K562 (cell line): ENCODE data around the gene RAD51AP1. TPM values are rescaled to one million over a fixed set of nuclear protein-coding genes. Genes with fewer than 3 reads are reported as not detected.

Source experiments
- ATAC-seq: fragments of 200-7000 bp; cut with Tn5 transposase; 3 replicates; pipeline ENCODE4 v1.9.1; 2020; ENCODE audit warnings: moderate library complexity
- BruUV-seq: library from RNA; stranded (reverse); fragments of 400-500 nt; replicated peaks from 2 replicates; lab custom pipeline; 2021; lab: Mats Ljungman, UMichigan
- CTCF ChIA-PET: fragments of 300-600 bp; formaldehyde crosslinking; extraction: SDS; loops from one replicate; lab custom pipeline; 2021; ENCODE audit warnings: low intra/inter-chr PET ratio; lab: Yijun Ruan, JAX
- POLR2A ChIA-PET: fragments of 300-600, 350-650 bp; sonication (Branson Sonifier 250); formaldehyde crosslinking; extraction: SDS; loops from one replicate; lab custom pipeline; 2021; ENCODE audit warnings: antibody characterized with exemption, inconsistent platforms; lab: Yijun Ruan, JAX
- DNase-seq, 4 experiments: peaks; one replicate each; pipeline versions ENCODE4 v3.0.0 to v3.0.0-alpha.2; 2011 to 2018; ENCODE audit warnings: low spot score in 3 of 4, mixed read lengths in 3 of 4; ENCODE audit errors: extremely low read depth in 1 of 4
- FAIRE-seq: peaks from 2 replicates; lab custom pipeline; 2011; peaks lifted over from hg19 to GRCh38; lab: Jason Lieb, UNC
- H2AFZ ChIP-seq: 2 replicates; pipeline ENCODE4 v1.6.0; 2011; ENCODE audit warnings: low read depth, low read length, control low read depth, inconsistent platforms
- H3K27ac ChIP-seq: fragments of 200-600 bp; 3 replicates; pipeline ENCODE4 v1.8.0; 2011; ENCODE audit warnings: low read depth, mild to moderate bottlenecking, control low read depth, inconsistent platforms, low read length, moderate library complexity, mixed read lengths; ENCODE audit errors: extremely low read depth
- H3K27me3 ChIP-seq, 2 experiments: fragments of 300-600 bp in 1 of 2; 2 replicates in 1 of 2; 3 replicates in 1 of 2; pipeline versions ENCODE4 v1.6.0 to v1.8.0; 2011; ENCODE audit warnings: inconsistent platforms in 2 of 2, low read length in 2 of 2, mild to moderate bottlenecking in 1 of 2, mixed read lengths in 1 of 2, moderate library complexity in 1 of 2; ENCODE audit not compliant: control insufficient read depth in 2 of 2, insufficient read depth in 2 of 2
- H3K36me3 ChIP-seq: fragments of 300-600 bp; 3 replicates; pipeline ENCODE4 v1.8.0; 2011; ENCODE audit warnings: mild to moderate bottlenecking, low read length, inconsistent platforms; ENCODE audit not compliant: control insufficient read depth, insufficient read depth
- H3K4me1 ChIP-seq, 2 experiments: fragments of 200-600 bp in 1 of 2; replicated peaks in 1 of 2; 2 replicates in 1 of 2; 3 replicates in 1 of 2; pipeline versions ENCODE4 v1.5.1 to v1.8.0; 2011; ENCODE audit warnings: inconsistent platforms in 2 of 2, low read length in 2 of 2, mild to moderate bottlenecking in 1 of 2, mixed read lengths in 1 of 2, moderate library complexity in 1 of 2; ENCODE audit not compliant: control insufficient read depth in 2 of 2, insufficient read depth in 2 of 2
- H3K4me2 ChIP-seq: 2 replicates; pipeline ENCODE4 v1.6.1; 2011; ENCODE audit warnings: low read length, control low read depth, inconsistent platforms, mixed read lengths; ENCODE audit not compliant: insufficient read depth
- H3K4me3 ChIP-seq: fragments of 200-600 bp; sonication (generic), shearing (Covaris generic); 2 replicates; pipeline ENCODE4 v1.5.1; 2016; ENCODE audit warnings: control low read depth, inconsistent platforms
- H3K79me2 ChIP-seq: fragments of 200-600 bp; 3 replicates; pipeline ENCODE4 v1.8.0; 2011; ENCODE audit warnings: low read length, inconsistent platforms; ENCODE audit not compliant: control insufficient read depth, insufficient read depth
- H3K9ac ChIP-seq, 2 experiments: 2 replicates each; pipeline versions ENCODE4 v1.6.0 to v1.6.1; 2011; ENCODE audit warnings: low read depth in 2 of 2, low read length in 2 of 2, control low read depth in 1 of 2, inconsistent platforms in 1 of 2, mild to moderate bottlenecking in 1 of 2, mixed read lengths in 1 of 2; ENCODE audit not compliant: insufficient read depth in 1 of 2
- H3K9me1 ChIP-seq: one replicate; pipeline ENCODE4 v1.6.0; 2011; ENCODE audit warnings: inconsistent platforms, mild to moderate bottlenecking, low read length, moderate library complexity; ENCODE audit not compliant: control insufficient read depth, insufficient read depth
- H3K9me3 ChIP-seq: replicated peaks from 2 replicates; pipeline ENCODE4 v1.5.1; 2011; ENCODE audit warnings: low read depth, low read length, inconsistent platforms; ENCODE audit not compliant: control insufficient read depth, insufficient read depth
- H4K20me1 ChIP-seq: replicated peaks from 2 replicates; pipeline ENCODE4 v1.6.1; 2011; ENCODE audit warnings: low read length, inconsistent platforms, mixed read lengths; ENCODE audit not compliant: control insufficient read depth, insufficient read depth
- BCOR ChIP-seq: fragments of 450-650 bp; IDR thresholded peaks from 2 replicates; pipeline ENCODE4 v1.6.1; 2016
- FOXA3 ChIP-seq, 2 experiments: fragments of 450-650 bp in 1 of 2; sonication (generic) in 1 of 2; formaldehyde crosslinking; IDR thresholded peaks in 1 of 2; conservative IDR thresholded peaks in 1 of 2; 2 replicates each; pipeline versions ENCODE4 v1.4.0 to v1.8.0; 2020 to 2022; ENCODE audit warnings: mild to moderate bottlenecking in 2 of 2, missing genetic modification reagents in 1 of 2
- ILK ChIP-seq: fragments of 450-650 bp; IDR thresholded peaks from 2 replicates; pipeline ENCODE4 v1.6.1; 2016; ENCODE audit warnings: missing genetic modification characterization, low read depth, mild to moderate bottlenecking, missing compliant biosample characterization, moderate library complexity, borderline replicate concordance
- ZFX ChIP-seq: sonication (generic); formaldehyde crosslinking; IDR thresholded peaks from 2 replicates; pipeline ENCODE4 v1.8.0; 2022; ENCODE audit warnings: mild to moderate bottlenecking, missing genetic modification reagents, moderate library complexity
- ZNF384 ChIP-seq: IDR thresholded peaks from 2 replicates; pipeline ENCODE4 v1.6.1; 2012; ENCODE audit warnings: low read depth, low read length, improper control_type of control experiment
- ZNF766 ChIP-seq: fragments of 200-800 bp; sonication (Bioruptor generic); conservative IDR thresholded peaks from 2 replicates; pipeline ENCODE4 v1.6.1; 2016; ENCODE audit warnings: missing genetic modification characterization, missing compliant biosample characterization
- WGBS: fragments of 100-300 bp; shearing (Covaris generic); methylation state at CpG from one replicate; pipeline ENCODE4 v1.1.6; 2016; ENCODE audit warnings: low coverage, mixed read lengths; ENCODE audit not compliant: insufficient coverage; ENCODE audit errors: missing lambda C conversion rate; 5-methylcytosine and 5-hydroxymethylcytosine counted together
- in situ Hi-C: fragments of 300-500 bp; cut with MboI; formaldehyde crosslinking; loops from 4 replicates; pipeline ENCODE4 v1.15.0; 2018; ENCODE audit warnings: inconsistent platforms, mixed read lengths
- intact Hi-C: fragments of 100-400 bp; cut with micrococcal nuclease; formaldehyde crosslinking; loops from 2 replicates; pipeline ENCODE4 v1.14.2; 2022
- polyA plus RNA-seq, 8 experiments: library from polyadenylated mRNA; depleted of rRNA in 4 of 8; stranded (reverse) in 5 of 8; unstranded in 3 of 8; fragments of >200 nt; fragmentation: Nextera tagmentation in 2 of 8; fragmentation: Illumina TruSeq in 1 of 8; extraction: Ambion mirVana in 2 of 8; extraction: Trizol in 1 of 8; gene quantifications; 2 replicates each; pipeline versions ENCODE4 v1.2.1 to v1.2.3, GENCODE V29; 2011 to 2014; ENCODE audit warnings: inconsistent platforms in 1 of 8, missing spikeins in 1 of 8
- total RNA-seq, 7 experiments: library from RNA; depleted of rRNA in 6 of 7; stranded (reverse); fragments of >200 nt in 6 of 7; fragmentation: Illumina TruSeq in 2 of 7; extraction: Trizol in 2 of 7; gene quantifications; 2 replicates each; pipeline versions ENCODE4 v1.2.1 to v1.2.3, GENCODE V29; 2011 to 2021; ENCODE audit warnings: low replicate concordance in 1 of 7
- TF ChIP-seq, protein P1 (sequence below), 2 experiments: IDR thresholded peaks in 1 of 2; conservative IDR thresholded peaks in 1 of 2; 2 replicates each; pipeline ENCODE4 v1.6.1; 2016; ENCODE audit warnings: low read depth in 2 of 2, mild to moderate bottlenecking in 1 of 2, missing compliant biosample characterization in 1 of 2, missing genetic modification characterization in 1 of 2, moderate library complexity in 1 of 2
- TF ChIP-seq, protein P2 (sequence below): fragments of 450-650 bp; IDR thresholded peaks from 2 replicates; pipeline ENCODE4 v1.6.1; 2017; ENCODE audit warnings: mild to moderate bottlenecking, moderate library complexity
- TF ChIP-seq, protein P3 (sequence below): fragments of 450-650 bp; conservative IDR thresholded peaks from 2 replicates; pipeline ENCODE4 v1.6.1; 2016; ENCODE audit warnings: missing genetic modification characterization, low read depth, mild to moderate bottlenecking, missing compliant biosample characterization, moderate library complexity
- TF ChIP-seq, protein P4 (sequence below): fragments of 250-450 bp; sonication (Bioruptor Pico); IDR thresholded peaks from 2 replicates; pipeline ENCODE4 v1.4.0; 2020

The RAD51AP1 gene
- total and polyA plus RNA-seq, 9 of the 15 experiments (the other 6 are each of a cell fraction or from before 2014, with no cell fraction given): 43.8 to 111 (median 89.1) TPM

DNA sequence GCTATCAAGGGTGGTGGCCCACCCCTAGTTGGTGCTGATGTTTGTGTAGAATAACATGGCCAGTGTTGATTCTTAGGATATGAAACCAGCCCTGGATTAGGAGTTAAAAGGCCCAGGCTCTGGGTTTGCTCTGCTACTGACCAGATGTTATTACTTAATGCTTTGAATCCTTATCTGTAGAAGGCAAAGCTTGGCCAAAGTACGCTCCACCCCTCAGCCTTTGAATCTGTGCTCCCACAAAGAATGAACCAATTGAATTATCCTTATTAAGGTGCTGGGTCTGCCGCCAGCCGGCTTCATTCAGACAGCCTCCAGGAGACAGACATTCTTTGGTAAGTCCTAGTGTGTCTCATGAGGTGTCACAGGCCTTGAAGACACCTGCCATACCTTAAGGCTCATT lies 68.4 kb downstream of the RAD51AP1 start:
- Histone ChIP-seq H3K27me3 (peaks cover 0 to 3% of the 10 kb centered on the region in 2 experiments; a peak in 1 of 5 replicates), H3K9me3 (no peaks in the 10 kb centered on the region), H3K27ac (no peak overlapping the region), H4K20me1 (no peaks in the 10 kb centered on the region), H3K9me1 (no peaks in the 10 kb centered on the region), H3K4me2 (no peak overlapping the region), H3K9ac (no peak overlapping the region), H3K36me3 (no peaks in the 10 kb centered on the region), H3K4me1 (peaks cover 0 to 4% of the 10 kb centered on the region in 2 experiments; a peak in 2 of 5 replicates), H2AFZ (no peak overlapping the region), H3K4me3 (no peak overlapping the region), H3K79me2 (no peaks in the 10 kb centered on the region)
- POLR2A ChIA-PET: interaction anchor here (0.6 kb wide), 1 partner anchor 547 kb away, joined by 3 read pairs; no protein-coding TSS in a partner anchor
- intact Hi-C loops (no loop called here), in situ Hi-C loops (no loop called here)
- no peak for ATAC-seq
- WGBS: 34% methylated on average over 3 of the region's 3 CpGs
- CTCF ChIA-PET: no interaction called here
- FAIRE-seq: no peak
- BruUV-seq: no TSS peak
- peak in 2 of 4 experiments; percentile 5 to 7 for DNase-seq
- TF ChIP-seq FOXA3 (CRISPR knock-in tag; conservative IDR thresholded peaks at IDR 0.05 in 1 of 2, IDR thresholded peaks at IDR 0.05 in 1 of 2) (no peak), ILK (tag) (no peak), ZNF384 (no peak), ZNF766 (CRISPR knock-in tag) (no peak), ZFX (CRISPR knock-in tag) (no peak), BCOR (no peak)
- TF ChIP-seq, protein P1, sequence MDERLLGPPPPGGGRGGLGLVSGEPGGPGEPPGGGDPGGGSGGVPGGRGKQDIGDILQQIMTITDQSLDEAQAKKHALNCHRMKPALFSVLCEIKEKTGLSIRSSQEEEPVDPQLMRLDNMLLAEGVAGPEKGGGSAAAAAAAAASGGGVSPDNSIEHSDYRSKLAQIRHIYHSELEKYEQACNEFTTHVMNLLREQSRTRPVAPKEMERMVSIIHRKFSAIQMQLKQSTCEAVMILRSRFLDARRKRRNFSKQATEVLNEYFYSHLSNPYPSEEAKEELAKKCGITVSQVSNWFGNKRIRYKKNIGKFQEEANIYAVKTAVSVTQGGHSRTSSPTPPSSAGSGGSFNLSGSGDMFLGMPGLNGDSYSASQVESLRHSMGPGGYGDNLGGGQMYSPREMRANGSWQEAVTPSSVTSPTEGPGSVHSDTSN (CRISPR knock-in tag; IDR thresholded peaks at IDR 0.05; ENCODE audit: low read depth): no peak
- TF ChIP-seq, protein P1 (tag; conservative IDR thresholded peaks at IDR 0.05; ENCODE audit: low read depth): no peak
- TF ChIP-seq, protein P2, sequence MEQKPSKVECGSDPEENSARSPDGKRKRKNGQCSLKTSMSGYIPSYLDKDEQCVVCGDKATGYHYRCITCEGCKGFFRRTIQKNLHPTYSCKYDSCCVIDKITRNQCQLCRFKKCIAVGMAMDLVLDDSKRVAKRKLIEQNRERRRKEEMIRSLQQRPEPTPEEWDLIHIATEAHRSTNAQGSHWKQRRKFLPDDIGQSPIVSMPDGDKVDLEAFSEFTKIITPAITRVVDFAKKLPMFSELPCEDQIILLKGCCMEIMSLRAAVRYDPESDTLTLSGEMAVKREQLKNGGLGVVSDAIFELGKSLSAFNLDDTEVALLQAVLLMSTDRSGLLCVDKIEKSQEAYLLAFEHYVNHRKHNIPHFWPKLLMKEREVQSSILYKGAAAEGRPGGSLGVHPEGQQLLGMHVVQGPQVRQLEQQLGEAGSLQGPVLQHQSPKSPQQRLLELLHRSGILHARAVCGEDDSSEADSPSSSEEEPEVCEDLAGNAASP: no peak
- TF ChIP-seq, protein P3, sequence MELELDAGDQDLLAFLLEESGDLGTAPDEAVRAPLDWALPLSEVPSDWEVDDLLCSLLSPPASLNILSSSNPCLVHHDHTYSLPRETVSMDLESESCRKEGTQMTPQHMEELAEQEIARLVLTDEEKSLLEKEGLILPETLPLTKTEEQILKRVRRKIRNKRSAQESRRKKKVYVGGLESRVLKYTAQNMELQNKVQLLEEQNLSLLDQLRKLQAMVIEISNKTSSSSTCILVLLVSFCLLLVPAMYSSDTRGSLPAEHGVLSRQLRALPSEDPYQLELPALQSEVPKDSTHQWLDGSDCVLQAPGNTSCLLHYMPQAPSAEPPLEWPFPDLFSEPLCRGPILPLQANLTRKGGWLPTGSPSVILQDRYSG: no peak
- TF ChIP-seq, protein P4, sequence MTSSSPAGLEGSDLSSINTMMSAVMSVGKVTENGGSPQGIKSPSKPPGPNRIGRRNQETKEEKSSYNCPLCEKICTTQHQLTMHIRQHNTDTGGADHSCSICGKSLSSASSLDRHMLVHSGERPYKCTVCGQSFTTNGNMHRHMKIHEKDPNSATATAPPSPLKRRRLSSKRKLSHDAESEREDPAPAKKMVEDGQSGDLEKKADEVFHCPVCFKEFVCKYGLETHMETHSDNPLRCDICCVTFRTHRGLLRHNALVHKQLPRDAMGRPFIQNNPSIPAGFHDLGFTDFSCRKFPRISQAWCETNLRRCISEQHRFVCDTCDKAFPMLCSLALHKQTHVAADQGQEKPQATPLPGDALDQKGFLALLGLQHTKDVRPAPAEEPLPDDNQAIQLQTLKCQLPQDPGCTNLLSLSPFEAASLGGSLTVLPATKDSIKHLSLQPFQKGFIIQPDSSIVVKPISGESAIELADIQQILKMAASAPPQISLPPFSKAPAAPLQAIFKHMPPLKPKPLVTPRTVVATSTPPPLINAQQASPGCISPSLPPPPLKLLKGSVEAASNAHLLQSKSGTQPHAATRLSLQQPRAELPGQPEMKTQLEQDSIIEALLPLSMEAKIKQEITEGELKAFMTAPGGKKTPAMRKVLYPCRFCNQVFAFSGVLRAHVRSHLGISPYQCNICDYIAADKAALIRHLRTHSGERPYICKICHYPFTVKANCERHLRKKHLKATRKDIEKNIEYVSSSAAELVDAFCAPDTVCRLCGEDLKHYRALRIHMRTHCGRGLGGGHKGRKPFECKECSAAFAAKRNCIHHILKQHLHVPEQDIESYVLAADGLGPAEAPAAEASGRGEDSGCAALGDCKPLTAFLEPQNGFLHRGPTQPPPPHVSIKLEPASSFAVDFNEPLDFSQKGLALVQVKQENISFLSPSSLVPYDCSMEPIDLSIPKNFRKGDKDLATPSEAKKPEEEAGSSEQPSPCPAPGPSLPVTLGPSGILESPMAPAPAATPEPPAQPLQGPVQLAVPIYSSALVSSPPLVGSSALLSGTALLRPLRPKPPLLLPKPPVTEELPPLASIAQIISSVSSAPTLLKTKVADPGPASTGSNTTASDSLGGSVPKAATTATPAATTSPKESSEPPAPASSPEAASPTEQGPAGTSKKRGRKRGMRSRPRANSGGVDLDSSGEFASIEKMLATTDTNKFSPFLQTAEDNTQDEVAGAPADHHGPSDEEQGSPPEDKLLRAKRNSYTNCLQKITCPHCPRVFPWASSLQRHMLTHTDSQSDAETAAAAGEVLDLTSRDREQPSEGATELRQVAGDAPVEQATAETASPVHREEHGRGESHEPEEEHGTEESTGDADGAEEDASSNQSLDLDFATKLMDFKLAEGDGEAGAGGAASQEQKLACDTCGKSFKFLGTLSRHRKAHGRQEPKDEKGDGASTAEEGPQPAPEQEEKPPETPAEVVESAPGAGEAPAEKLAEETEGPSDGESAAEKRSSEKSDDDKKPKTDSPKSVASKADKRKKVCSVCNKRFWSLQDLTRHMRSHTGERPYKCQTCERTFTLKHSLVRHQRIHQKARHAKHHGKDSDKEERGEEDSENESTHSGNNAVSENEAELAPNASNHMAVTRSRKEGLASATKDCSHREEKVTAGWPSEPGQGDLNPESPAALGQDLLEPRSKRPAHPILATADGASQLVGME (CRISPR knock-in tag): no peak
